GM12801 (cell line): ENCODE results near the gene SARNP.

Experiments used
- CTCF ChIP-seq: IDR thresholded peaks from one replicate; pipeline ENCODE4 v1.5.1; 2011; ENCODE audit warnings: control low read depth; ENCODE audit not compliant: insufficient read length; ENCODE audit errors: extremely low read depth

SARNP gene

DNA sequence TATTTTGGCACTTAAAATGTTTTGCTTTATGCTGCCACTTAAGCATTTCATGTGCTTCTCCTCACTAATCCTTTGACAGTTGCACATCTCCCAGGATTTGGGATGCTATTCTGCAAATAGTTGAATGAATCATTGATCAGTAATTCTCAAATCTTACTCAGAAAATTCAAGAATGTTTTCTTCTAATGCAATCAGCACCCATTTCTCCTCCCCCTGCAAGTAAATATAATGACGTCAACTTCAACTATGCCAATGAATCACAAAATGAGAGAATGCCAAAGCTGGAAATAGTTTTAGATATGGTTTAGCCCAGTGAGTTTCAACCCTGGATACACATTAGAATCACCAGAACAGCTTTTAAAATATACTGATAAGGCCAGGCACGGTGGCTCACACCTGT lies 103.8 kb downstream of the SARNP start:
- TF ChIP-seq CTCF, result no peak

DNA sequence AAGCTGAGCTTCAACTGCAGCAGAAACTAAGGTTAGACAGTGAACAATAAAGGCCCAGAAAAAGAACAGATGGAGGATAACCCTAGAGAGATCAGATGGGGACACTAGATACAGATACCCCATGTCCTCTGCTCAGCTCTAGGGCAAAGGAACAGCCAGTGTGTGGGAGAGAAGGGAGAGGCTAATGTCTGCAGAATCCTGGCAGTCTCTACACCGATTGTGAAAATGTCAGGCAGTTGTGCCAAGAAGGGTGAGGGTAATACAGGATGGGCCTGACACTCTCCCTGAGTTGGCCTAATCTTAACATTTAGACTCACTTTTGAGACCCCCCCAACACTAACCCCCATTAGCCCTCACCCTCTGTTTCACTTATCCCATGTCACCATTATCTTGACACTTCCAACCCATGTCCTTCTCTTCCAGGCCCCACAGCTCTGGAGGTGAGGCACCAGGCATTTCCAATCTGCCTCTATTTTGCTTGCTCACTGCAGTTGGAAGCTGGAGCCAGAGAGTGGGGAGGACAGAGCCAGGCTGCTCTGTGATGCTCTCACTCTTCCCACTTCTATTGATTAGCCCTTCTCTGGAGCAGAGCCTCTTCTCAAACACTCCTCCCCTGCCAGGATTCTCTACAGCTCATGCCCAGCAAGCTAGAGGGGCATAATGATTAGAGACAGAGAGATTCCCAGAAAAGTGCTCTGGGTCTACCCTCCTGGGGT lies 104.7 kb downstream of the SARNP start:
- TF ChIP-seq CTCF, result no peak

DNA sequence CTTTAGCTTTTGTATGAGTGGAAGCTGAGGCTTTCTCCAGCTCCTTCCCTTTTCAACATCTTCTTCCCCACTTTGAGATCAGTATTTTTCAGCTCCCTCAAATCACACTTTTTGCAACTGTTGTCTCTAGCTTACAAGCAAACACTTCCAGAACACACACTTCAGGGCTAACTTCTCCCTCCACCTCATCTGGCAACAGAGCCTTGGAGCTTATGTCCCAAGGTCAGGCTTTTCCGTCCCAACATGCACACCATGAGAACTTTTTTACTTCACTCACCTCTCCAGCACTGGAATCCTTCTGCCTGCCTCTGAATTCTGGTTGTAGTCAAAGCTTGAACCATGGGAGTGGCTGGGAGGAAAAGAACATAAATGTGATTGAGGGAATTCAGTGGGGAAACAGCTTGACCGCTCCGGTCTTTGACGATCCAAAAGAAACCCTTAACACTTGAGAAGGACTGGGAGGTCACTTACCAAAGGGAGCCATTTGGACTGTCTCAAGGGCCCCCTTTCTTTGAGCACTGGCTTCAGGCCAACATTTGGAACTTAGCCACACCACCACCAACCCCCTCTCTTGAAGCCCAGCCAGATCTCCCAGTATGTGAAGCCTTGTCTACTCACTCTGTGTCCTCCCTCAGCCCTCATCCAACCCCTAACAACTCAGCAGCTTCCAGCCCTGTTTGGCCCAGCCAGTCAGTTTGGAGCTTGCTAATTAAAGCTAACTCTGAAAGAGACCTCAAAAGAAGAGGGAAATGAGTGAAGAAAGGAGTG lies 105.6 kb downstream of the SARNP start:
- no peak for TF ChIP-seq CTCF

GRCh38 chr12:55708695-55709233 lies 108.8 kb downstream of the SARNP start:
- TF ChIP-seq CTCF, result no peak

DNA sequence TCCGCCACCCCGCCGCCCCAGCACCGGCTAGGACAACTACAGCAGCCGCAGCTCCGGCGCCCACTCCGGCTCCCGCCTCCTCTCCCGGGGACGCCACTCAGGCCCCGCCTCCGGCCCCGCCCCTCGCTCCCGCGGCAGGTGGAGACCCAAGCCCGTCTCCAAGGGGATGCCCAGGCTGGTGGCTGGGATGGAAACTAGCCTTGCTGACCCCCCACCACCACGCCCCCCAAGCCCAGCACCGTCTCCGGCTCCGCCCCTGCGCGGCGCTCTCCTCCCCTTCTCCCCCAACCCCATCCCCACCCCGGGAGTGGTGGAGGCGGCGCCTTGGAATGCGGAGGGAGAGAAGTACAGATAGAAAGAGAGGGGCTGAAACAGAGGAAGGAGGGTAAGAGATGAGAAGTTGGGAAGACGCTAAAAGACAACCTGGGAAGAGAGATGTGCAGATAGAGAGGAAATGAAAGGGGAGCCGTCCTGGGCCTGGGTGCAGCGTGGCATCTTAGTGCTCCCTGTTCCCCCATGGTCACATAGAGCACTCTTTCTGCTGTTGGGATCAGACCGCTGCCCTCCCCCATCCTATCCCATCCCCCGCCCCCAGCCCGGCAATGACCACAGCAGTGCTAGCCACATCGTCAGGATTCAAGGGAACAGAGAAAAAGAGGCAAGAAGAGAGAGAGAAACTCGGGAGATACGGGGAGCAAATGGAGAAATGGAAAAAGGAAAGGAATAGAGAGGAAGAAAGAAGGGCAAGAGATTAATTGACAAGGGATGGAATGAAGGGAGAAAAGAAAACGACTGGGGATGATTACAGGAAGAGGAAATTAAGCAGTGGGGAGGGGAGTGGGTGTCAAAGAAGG lies 109.5 kb downstream of the SARNP start, which contains the start of gene ITGA7:
ITGA7 (minus strand) TSS at position 64 of the 854 bp plus-strand sequence. CDS start 222 bp downstream, outside the sequence.
- TF ChIP-seq CTCF, result no peak
